Right lobe of liver (tissue), 4 donors: ENCODE data around the gene RNF217.

Experiments used
- POLR2A ChIP-seq: fragments of 450-650 bp; IDR thresholded peaks from one replicate; pipeline ENCODE4 v1.6.1; 2017; ENCODE audit warnings: antibody characterized with exemption, mild to moderate bottlenecking
- TF ChIP-seq, protein P1 (sequence below), 4 donors: fragments of 200-600 bp in 3 of 4; fragments of 450-650 bp in 1 of 4; IDR thresholded peaks; one replicate each; pipeline versions ENCODE4 v1.5.1 to v1.8.0; 2016 to 2022; ENCODE audit warnings: antibody characterized with exemption in 4 of 4, mild to moderate bottlenecking in 2 of 4
- donor health status: DM: no; HTN: no; CAD: no.
- donor health status: DM: no; HTN: no; CAD: no.
- donor health status: DM: no; HTN: yes; CAD: no.

DNA sequence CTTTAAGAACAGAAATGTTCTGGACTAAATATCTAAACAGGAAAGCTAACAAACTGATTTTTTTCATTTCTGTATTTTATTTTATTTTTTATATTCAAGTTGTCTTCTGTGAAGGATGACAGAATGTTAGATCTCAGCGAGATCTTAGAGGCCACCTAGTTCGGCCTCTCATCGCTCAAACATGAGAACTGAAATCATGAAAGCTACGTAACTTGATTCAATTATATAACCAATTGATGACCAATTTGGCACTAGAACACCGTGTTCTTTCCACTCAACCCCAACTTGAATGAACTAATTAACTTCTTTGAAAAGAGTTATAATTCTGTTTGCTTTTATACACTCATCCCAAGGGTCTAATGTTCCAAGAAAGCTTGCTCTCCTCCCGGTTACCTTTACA lies 24.6 kb upstream of the RNF217 start:
- TF ChIP-seq, protein P1, sequence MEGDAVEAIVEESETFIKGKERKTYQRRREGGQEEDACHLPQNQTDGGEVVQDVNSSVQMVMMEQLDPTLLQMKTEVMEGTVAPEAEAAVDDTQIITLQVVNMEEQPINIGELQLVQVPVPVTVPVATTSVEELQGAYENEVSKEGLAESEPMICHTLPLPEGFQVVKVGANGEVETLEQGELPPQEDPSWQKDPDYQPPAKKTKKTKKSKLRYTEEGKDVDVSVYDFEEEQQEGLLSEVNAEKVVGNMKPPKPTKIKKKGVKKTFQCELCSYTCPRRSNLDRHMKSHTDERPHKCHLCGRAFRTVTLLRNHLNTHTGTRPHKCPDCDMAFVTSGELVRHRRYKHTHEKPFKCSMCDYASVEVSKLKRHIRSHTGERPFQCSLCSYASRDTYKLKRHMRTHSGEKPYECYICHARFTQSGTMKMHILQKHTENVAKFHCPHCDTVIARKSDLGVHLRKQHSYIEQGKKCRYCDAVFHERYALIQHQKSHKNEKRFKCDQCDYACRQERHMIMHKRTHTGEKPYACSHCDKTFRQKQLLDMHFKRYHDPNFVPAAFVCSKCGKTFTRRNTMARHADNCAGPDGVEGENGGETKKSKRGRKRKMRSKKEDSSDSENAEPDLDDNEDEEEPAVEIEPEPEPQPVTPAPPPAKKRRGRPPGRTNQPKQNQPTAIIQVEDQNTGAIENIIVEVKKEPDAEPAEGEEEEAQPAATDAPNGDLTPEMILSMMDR (IDR thresholded peaks at IDR 0.05), result no peak
- no peak for TF ChIP-seq POLR2A
